Thoracic aorta (tissue), 2 donors: ENCODE data around the gene MAST3. TPM values are rescaled to one million over a fixed set of nuclear protein-coding genes. Genes with fewer than 3 reads are reported as not detected.

Experiments
- ATAC-seq: fragments of 150-250 bp; one replicate; pipeline ENCODE4 v1.8.0; 2017; ENCODE audit warnings: low read depth; ENCODE audit not compliant: insufficient number of reproducible peaks, low FRiP score
- DNase-seq: peaks from one replicate; pipeline ENCODE4 v3.0.0-alpha.2; 2020; ENCODE audit warnings: low spot score
- H3K27ac ChIP-seq, 2 donors: fragments of 200-600 bp; sonication (generic); 1 replicate in 1 of 2; 2 replicates in 1 of 2; pipeline ENCODE4 v1.5.1; 2016; ENCODE audit warnings: mild to moderate bottlenecking in 2 of 2, moderate library complexity in 2 of 2
- H3K27me3 ChIP-seq: fragments of 200-600 bp; sonication (generic); replicated peaks from 2 replicates; pipeline ENCODE4 v1.6.0; 2016; ENCODE audit warnings: mild to moderate bottlenecking; ENCODE audit not compliant: insufficient read depth
- H3K36me3 ChIP-seq: fragments of 200-600 bp; sonication (generic); one replicate; pipeline ENCODE4 v1.5.1; 2016
- H3K4me1 ChIP-seq, 2 donors: fragments of 200-600 bp; sonication (generic); 1 replicate in 1 of 2; 2 replicates in 1 of 2; pipeline versions ENCODE4 v1.5.1 to v1.6.0; 2016; ENCODE audit warnings: low read depth in 2 of 2, mild to moderate bottlenecking in 1 of 2; ENCODE audit not compliant: control insufficient read depth in 1 of 2
- H3K4me3 ChIP-seq: fragments of 200-600 bp; sonication (generic); 2 replicates; pipeline ENCODE4 v1.5.1; 2016; ENCODE audit warnings: mild to moderate bottlenecking
- H3K9me3 ChIP-seq: fragments of 200-600 bp; sonication (generic); 2 replicates; pipeline ENCODE4 v1.5.1; 2016
- total RNA-seq, 2 donors: library from RNA; depleted of rRNA; stranded (reverse); fragments of >200 nt; gene quantifications; one replicate each; pipeline versions ENCODE4 v1.1.0 to v1.2.3, GENCODE V29; 2016
- TF ChIP-seq, protein P1 (sequence below): fragments of 200-600 bp; sonication (generic); IDR thresholded peaks from one replicate; pipeline ENCODE4 v1.5.1; 2019; ENCODE audit warnings: antibody characterized with exemption

MAST3 gene
- total RNA-seq, 2 donors from 2014 or later, result 18.7 to 27.8 TPM

GRCh38 chr19:18150776-18151624 is 53.4 kb downstream of the MAST3 start:
- Histone ChIP-seq H3K4me3 (no peak overlapping the region), H3K9me3 (no peaks in the 10 kb centered on the region), H3K27me3 (no peaks in the 10 kb centered on the region), H3K4me1 (peaks cover 11 to 24% of the 10 kb centered on the region in 2 donors), H3K36me3 (peaks cover 10% of the 10 kb centered on the region), H3K27ac (peak overlapping the region in 1 of 2 donors; percentile 90)
- no peak for ATAC-seq
- TF ChIP-seq, protein P1, sequence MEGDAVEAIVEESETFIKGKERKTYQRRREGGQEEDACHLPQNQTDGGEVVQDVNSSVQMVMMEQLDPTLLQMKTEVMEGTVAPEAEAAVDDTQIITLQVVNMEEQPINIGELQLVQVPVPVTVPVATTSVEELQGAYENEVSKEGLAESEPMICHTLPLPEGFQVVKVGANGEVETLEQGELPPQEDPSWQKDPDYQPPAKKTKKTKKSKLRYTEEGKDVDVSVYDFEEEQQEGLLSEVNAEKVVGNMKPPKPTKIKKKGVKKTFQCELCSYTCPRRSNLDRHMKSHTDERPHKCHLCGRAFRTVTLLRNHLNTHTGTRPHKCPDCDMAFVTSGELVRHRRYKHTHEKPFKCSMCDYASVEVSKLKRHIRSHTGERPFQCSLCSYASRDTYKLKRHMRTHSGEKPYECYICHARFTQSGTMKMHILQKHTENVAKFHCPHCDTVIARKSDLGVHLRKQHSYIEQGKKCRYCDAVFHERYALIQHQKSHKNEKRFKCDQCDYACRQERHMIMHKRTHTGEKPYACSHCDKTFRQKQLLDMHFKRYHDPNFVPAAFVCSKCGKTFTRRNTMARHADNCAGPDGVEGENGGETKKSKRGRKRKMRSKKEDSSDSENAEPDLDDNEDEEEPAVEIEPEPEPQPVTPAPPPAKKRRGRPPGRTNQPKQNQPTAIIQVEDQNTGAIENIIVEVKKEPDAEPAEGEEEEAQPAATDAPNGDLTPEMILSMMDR, result no peak
- no peak for DNase-seq

DNA sequence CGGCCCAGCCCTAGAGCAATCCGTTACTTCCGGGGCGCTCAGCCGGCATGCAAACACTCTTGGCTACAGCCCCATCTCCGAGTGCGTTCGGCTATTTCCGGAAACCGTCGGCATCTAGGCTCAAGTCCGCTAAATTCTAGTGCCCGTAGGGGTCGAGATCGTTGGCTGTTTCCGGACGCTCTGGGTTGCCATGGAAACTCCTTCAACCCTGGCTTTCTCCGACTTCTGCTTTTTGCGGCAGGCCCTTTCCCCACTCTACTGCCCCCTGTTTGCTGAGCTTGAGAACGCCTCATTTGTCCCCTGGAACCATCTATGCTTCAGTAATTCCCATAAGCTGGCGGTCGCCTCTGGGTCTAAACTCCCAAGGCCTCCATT is 54.9 kb downstream of the MAST3 start:
- H3K27ac ChIP-seq, result peak overlapping the region; percentile 90 to 95
- H3K36me3 ChIP-seq, result peaks cover 3% of the 10 kb centered on the region
- no peaks in the 10 kb centered on the region for H3K27me3 ChIP-seq
- no peaks in the 10 kb centered on the region for H3K9me3 ChIP-seq
- DNase-seq (peak; percentile 92), ATAC-seq (peak; percentile 59)
- H3K4me3 ChIP-seq, result peak overlapping the region; percentile 83
- peaks cover 20 to 39% of the 10 kb centered on the region in 2 donors for H3K4me1 ChIP-seq
- TF ChIP-seq, protein P1, result peak; percentile 60

- no peaks in the 10 kb centered on the region for H3K36me3 ChIP-seq
- peak within 1 kb of the TSS; percentile 90 to 95 for H3K27ac ChIP-seq
- TF ChIP-seq, protein P1, result no peak
- H3K27me3 ChIP-seq, result no peaks in the 10 kb centered on the region
- no peaks in the 10 kb centered on the region for H3K9me3 ChIP-seq
- H3K4me1 ChIP-seq, result peaks cover 20 to 44% of the 10 kb centered on the region in 2 donors
- peak within 1 kb of the TSS; percentile 83 for H3K4me3 ChIP-seq
- DNase-seq, result peak; percentile 97
- peak; percentile 70 for ATAC-seq
These were observed 55.4 kb downstream of the MAST3 start, which contains the start of gene PIK3R2 for GRCh38 chr19:18152817-18153555. Gene PIK3R2 (plus strand): TSS chr19:18153163. CDS start chr19:18155880, 2,717 bp downstream.

DNA sequence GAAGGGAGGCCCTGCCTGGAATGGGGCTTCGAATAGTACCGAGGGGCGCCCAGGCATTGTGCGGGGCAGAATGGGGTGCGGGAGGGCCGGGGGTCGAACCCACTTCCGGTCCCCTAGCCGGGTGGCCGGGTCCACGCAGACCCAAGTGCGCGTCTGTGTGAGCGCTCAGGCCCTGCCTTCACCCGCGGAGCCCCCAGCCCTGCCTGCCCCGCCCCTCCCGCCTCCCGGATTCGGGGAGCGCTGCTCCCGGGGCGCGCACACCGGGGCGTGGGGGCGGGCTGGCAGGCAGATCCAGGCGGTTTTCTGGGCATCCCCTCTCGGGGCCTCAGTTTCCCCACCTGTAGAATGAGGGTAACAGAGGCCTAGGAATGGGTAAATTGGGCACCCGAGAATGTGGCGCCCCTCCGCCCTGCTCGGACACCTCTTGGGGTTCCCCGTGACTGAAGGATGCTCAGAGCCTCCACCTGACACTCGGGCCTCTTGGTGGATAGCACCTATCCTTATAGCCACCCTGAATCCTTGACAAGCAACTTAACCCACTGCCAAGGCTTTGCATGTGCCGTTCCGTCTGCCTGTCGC is 56.1 kb downstream of the MAST3 start:
- Histone ChIP-seq H3K4me1 (peaks cover 20 to 45% of the 10 kb centered on the region in 2 donors), H3K9me3 (no peaks in the 10 kb centered on the region), H3K36me3 (no peaks in the 10 kb centered on the region), H3K4me3 (peak overlapping the region; percentile 83), H3K27ac (peak overlapping the region; percentile 90 to 95), H3K27me3 (no peaks in the 10 kb centered on the region)
- ATAC-seq (no peak), DNase-seq (no peak)
- TF ChIP-seq, protein P1, result no peak
